Measurements from ENCODE around the gene ARID4A.

DNA sequence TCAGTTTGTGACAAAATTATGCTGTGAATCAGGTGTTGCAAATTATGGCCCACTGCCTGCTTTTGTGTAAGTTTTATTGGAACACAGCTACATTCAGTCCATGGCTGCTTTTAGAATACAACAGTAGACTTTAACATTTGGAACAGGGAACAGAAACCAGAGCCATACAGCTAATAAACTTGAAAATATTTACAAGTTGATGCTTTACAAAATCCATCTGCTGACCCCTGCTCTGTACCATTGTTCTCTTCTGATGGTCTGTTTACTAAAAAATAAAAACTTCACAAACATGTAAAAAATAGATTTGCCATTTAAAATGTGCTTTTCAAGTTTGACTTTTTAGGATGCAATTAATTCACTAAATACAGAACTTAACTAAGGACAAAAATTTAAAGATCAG lies 33.0 kb upstream of the ARID4A start:
- TF ChIP-seq EZH2phosphoT487 (IDR thresholded peaks at IDR 0.05; ENCODE audit: low read depth, severe bottlenecking, unreplicated experiment), result no peak
- TF ChIP-seq, protein P1, sequence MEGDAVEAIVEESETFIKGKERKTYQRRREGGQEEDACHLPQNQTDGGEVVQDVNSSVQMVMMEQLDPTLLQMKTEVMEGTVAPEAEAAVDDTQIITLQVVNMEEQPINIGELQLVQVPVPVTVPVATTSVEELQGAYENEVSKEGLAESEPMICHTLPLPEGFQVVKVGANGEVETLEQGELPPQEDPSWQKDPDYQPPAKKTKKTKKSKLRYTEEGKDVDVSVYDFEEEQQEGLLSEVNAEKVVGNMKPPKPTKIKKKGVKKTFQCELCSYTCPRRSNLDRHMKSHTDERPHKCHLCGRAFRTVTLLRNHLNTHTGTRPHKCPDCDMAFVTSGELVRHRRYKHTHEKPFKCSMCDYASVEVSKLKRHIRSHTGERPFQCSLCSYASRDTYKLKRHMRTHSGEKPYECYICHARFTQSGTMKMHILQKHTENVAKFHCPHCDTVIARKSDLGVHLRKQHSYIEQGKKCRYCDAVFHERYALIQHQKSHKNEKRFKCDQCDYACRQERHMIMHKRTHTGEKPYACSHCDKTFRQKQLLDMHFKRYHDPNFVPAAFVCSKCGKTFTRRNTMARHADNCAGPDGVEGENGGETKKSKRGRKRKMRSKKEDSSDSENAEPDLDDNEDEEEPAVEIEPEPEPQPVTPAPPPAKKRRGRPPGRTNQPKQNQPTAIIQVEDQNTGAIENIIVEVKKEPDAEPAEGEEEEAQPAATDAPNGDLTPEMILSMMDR (IDR thresholded peaks at IDR 0.05; ENCODE audit: poor library complexity), result no peak

Measured in hepatocyte (in vitro differentiated cells).